Omental fat pad (tissue), 4 donors: ENCODE data around the gene CLIC5. TPM values are rescaled to one million over a fixed set of nuclear protein-coding genes. Genes with fewer than 3 reads are reported as not detected.

Experiments used
- ATAC-seq: fragments of 150-250 bp; one replicate; pipeline ENCODE4 v1.9.1; 2016; ENCODE audit warnings: mild to moderate bottlenecking, moderate library complexity; ENCODE audit not compliant: low FRiP score
- DNase-seq: peaks from one replicate; pipeline ENCODE4 v3.0.0-alpha.2; 2019; ENCODE audit warnings: low spot score
- small RNA-seq: library from RNA; depleted of rRNA; stranded (forward); fragments of <200 nt; gene quantifications from one replicate; pipeline ENCODE3, GENCODE V24; 2016
- total RNA-seq, 4 donors: library from RNA; depleted of rRNA; stranded (reverse); fragments of >200 nt; gene quantifications; one replicate each; pipeline ENCODE4 v1.1.0, GENCODE V29; 2016
- TF ChIP-seq, protein P1 (sequence below), 3 donors: fragments of 450-650 bp; IDR thresholded peaks; one replicate each; pipeline ENCODE4 v1.5.1; 2016 to 2017; ENCODE audit warnings: antibody characterized with exemption in 3 of 3, mild to moderate bottlenecking in 3 of 3, moderate library complexity in 2 of 3

The CLIC5 gene
- total RNA-seq, 4 donors from 2014 or later, result 9.4 to 56.0 (median 21.5) TPM

DNA sequence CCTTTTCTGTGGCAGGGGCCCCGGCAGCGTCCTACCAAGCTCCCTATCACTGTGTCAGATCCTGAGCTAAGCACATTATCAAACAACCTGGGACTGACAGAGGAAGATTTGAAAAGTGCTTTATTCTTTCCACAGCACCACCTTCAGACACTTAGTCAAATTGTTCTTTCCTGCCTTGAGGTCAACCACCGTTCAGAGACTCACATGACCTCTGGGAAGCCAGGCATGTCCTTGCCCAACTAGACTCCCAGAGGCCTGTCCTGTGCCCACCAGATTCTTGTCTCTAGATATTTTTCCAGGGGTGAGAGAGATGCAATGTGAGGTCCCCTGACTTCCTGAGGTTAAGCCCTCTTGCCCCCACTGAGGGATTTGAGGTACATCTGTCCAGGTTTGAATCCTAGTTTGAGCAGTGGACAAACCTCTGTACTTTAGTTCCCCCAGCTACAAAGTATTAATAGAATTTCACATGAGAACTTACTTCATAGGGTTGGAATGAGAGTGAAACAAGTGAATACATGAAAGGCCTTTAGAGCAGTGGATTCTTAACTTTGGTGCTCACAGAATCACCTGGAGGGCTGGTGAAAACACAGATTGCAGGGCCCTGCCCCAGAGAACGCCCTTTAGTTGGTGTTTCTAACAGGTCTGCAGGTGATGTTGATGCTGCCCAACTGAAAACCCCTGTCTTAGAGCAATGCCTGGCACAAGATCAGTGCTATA is 179.8 kb downstream of the CLIC5 start:
- TF ChIP-seq, protein P1, sequence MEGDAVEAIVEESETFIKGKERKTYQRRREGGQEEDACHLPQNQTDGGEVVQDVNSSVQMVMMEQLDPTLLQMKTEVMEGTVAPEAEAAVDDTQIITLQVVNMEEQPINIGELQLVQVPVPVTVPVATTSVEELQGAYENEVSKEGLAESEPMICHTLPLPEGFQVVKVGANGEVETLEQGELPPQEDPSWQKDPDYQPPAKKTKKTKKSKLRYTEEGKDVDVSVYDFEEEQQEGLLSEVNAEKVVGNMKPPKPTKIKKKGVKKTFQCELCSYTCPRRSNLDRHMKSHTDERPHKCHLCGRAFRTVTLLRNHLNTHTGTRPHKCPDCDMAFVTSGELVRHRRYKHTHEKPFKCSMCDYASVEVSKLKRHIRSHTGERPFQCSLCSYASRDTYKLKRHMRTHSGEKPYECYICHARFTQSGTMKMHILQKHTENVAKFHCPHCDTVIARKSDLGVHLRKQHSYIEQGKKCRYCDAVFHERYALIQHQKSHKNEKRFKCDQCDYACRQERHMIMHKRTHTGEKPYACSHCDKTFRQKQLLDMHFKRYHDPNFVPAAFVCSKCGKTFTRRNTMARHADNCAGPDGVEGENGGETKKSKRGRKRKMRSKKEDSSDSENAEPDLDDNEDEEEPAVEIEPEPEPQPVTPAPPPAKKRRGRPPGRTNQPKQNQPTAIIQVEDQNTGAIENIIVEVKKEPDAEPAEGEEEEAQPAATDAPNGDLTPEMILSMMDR (IDR thresholded peaks at IDR 0.05), result no peak
- ATAC-seq (no peak), DNase-seq (no peak)

DNA sequence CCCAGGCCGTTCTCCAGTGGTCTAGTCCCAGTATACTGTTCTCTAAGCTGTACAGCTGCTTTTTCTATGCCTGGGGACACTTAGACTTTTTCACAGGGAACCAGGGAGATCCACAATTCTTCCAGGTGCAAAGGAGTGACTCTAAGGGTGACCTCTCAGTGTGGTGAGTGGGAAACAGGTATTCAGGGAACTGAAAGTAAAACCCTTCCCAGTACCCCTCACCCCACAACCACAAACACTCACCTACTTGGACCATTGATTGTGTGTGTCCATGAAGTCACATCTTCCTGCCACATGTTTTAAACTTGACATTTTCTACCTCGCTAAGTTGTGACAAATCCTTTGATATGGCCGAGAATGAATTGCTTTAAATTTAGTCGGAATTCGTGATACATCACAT is 183.6 kb downstream of the CLIC5 start:
- no peak for ATAC-seq
- no peak for DNase-seq
- TF ChIP-seq, protein P1 (IDR thresholded peaks at IDR 0.05), result no peak

Small RNA genes within 50 kb of the gene (small RNA-seq; reads per million reads assigned to genes)
- gene RNU6-754P, result not detected

Other genes starting within 250 kb of the CLIC5 start
- gene ENPP4, start 114.1 kb upstream of the CLIC5 start, total RNA-seq, result 10 to 100 TPM; 16.8 to 27.3 (median 21.8) TPM
- 1 to 10 TPM in 3 of 4 donors, under 1 TPM in 1; 0.32 to 8.6 (median 1.7) TPM for gene ENPP5, start 155.1 kb upstream of the CLIC5 start, total RNA-seq